Osteoblast (primary cell): ENCODE results near the gene NPTN. TPM values are rescaled to one million over a fixed set of nuclear protein-coding genes. Genes with fewer than 3 reads are reported as not detected.

ENCODE experiments used
- total RNA-seq: library from RNA; depleted of rRNA; stranded (reverse); fragments of >200 nt; gene quantifications from 2 replicates; pipeline ENCODE4 v1.2.3, GENCODE V29; 2012

NPTN gene
- total RNA-seq, 1 donor, result 130 TPM

Other genes with a start within 250 kb of the NPTN start
- not detected in 2 replicates for gene REC114, start 190.2 kb downstream of the NPTN start, total RNA-seq
- gene CD276, start 51.0 kb upstream of the NPTN start, total RNA-seq, result 145 and 154 TPM in 2 replicates
- 3.8 and 4.7 TPM in 2 replicates for gene INSYN1, start 120.0 kb upstream of the NPTN start, total RNA-seq
- not detected in 2 replicates for gene TBC1D21, start 240.2 kb upstream of the NPTN start, total RNA-seq